HG03039 (cell line): ENCODE data around the gene CLCN3.
"Not testable (repeated sequence)": the region's sequence is repeated elsewhere in the genome, so short reads cannot be mapped to it uniquely, and the experiment has no call there.

ENCODE experiments used
- ATAC-seq: cut with Tn5 transposase; IDR thresholded peaks from one replicate; pipeline ENCODE4 v1.9.1; 2021; ENCODE audit warnings: mild to moderate bottlenecking, moderate library complexity; ENCODE audit not compliant: unreplicated experiment

Gene CLCN3

GRCh38 chr4:169617306-169617705, 3.1 kb upstream of the CLCN3 start:
- no peak for ATAC-seq

DNA sequence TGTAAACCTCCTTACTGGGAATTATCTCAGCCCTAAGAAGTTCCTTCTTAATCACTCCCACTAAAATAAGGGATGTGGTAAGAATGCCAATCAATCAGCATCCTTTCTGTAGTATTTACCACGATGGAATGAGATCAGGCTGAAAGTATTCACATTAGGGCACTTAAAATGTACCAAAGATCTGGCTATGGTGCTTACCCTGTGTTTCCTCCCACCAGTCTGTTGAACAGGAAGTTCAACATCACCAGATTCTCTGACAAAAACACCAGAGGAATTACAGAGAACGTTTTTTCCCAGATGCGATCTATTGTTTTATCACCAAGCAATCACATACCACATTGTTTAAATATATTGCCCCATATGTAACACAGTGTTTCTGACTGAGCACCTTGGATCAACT, 2.1 kb upstream of the CLCN3 start:
- no peak for ATAC-seq

GRCh38 chr4:169618986-169619385, 1.4 kb upstream of the CLCN3 start:
- ATAC-seq: no peak

DNA sequence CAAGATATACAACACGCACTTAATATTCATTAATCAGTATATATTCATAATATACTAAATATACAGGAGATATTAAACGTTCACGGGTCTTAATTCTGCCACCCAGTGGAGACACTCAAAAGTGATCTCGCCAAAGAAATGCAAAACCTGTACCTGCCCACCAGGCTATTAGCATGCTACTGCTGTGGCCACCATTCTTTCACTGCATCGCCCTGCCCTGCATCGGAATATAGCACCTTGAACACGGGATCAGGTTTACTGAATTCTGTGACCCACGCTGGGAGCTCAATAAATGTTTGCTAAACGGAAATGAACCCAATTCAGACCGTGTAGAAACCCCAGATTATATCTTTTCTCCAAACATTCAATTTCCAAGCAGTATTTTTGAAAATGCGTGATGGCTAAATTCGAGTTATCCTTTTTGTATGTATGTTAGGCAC, 840 bp upstream of the CLCN3 start:
- peak; percentile 35 for ATAC-seq

GRCh38 chr4:169620880-169621248, 486 bp downstream of the CLCN3 start:
- no peak for ATAC-seq

- ATAC-seq: no peak
These were observed 1.5 kb downstream of the CLCN3 start for GRCh38 chr4:169621731-169622492.

GRCh38 chr4:169622566-169622965, 2.2 kb downstream of the CLCN3 start:
- no peak for ATAC-seq

DNA sequence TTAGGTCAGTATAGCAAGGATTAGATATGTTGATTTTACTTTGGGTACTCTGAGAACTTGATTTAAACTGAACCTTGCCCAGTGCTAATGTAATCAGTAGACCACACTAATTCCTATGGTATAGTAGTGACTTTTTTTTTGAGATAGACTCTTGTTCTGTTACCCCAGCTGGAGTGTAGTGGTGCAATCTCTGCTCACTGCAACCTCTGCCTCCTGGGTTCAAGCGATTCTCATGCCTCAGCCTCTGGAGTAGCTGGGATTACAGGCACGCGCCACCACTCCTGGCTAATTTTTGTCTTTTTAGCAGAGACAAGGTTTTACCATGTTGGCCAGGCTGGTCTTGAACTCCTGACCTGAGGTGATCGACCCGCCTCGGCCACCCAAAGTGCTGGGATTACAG, 3.6 kb downstream of the CLCN3 start:
- ATAC-seq: not testable (repeated sequence)

GRCh38 chr4:169625886-169626285, 5.5 kb downstream of the CLCN3 start:
- ATAC-seq: no peak

DNA sequence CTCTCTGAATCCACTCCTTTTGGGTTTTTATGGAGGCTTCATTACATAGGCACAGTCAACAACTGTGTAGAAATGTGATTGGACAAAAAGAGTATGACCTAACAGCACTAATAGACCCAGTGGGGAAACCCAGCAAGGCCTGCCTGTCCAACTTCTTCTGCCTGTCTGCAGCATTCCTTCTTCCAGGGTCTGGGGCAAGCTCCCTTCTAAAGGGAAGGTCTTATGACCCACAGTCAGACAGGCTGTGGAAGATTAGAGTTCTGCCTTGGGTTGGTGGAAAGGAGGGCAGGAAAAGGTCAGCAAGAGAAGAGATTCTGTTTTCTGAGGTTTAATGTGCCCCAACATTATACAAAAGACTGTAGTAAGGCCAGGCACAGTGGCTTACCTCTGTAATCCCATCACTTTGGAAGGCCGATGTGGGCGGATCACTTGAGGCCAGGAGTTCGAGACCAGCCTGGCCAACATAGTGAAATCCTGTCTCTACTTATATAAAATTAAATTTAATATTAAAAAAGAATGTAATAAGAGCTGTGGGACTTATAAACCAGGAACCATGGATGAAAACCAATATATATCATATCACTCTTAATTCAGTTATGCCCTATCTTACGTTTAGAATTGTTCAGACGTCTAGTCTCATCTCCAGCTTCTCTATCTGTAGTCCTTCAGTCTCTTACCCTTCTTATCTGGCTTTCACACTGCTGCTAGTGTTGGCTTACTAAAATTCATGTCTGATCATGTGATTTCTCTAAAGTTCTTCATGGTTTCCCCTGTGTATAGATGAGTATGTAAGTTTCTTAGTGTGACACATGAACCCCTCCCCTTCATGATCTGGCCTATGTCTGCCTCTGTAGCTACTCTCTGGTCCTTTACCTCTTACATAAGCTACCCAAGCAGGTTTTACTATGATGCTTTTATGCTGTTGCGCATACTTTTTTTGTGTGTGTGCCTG, 6.2 kb downstream of the CLCN3 start:
- ATAC-seq: no peak

DNA sequence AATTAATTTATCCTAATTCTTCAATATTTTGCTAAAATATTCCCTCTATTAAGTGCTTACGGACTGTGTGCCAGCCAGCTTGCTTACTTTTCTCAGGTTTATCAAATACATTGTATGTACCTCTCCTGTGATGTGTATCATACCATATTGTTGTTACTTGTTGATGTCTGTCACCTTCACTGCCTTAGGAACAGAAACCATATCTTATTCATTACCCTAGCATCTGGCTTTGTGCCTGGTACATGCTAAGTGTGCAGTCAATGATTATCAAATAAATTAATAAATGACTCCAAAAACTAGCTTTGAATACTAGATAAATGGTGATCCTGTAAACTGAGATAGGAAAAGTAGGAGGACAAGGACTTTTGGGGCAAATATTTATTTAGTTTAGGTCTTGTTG, 6.9 kb downstream of the CLCN3 start:
- no peak for ATAC-seq

GRCh38 chr4:169628579-169628978, 8.2 kb downstream of the CLCN3 start:
- no peak for ATAC-seq

DNA sequence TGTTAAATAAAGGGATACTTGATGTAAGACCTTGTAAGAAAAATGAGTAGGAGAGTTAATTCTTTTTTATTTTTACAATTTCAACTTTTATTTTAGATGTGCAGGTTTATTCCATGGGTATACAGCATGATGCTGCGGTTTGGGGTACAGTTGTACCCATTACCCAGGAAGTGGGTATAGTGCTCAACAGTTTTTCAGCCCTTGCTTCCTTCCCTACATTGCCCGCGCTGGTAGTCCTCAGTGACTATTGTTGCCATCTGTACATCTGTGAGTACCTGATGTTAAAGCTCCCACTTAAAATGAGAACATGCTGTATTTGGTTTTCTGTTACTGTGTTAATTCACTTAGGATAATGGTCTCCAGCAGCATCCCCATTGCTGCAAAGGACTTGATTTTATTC, 9.7 kb downstream of the CLCN3 start:
- no peak for ATAC-seq

DNA sequence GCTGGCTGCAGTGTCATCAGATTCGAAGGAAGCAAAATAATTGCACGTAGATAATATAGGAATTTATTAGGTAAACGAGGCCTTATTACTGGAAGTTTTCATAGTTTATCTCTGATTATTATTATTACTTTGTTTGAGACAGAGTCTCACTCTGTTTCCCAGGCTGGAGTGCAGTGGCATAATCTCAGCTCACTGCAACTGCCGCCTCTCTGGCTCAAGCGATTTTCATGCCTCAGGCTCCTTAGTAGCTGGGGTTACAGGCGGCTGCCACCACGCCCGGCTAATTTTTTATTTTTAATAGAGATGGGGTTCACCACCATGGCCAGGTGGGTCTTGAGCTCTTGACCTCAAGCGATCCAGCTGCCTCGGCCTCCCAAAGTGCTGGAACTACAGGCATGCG, 12.5 kb downstream of the CLCN3 start:
- no peak for ATAC-seq

DNA sequence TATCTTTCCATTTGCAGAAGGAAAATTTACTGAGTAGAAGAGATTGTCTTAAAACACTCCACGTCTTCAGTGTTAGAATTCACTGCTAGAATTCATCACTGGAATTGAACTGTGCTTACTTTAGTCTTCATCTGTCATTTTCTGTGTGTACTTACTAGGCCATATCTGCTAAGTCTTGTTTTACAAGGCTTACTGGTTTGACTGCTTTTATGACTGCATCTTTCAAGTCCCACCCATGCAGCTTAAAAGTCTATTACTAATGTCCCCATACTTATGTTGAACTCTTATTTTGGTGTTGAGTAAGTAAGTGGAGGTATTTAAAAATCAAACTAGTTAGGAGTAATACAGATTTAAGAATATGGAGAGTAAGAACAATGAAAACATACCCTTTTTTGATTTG, 14.6 kb downstream of the CLCN3 start:
- ATAC-seq: no peak

DNA sequence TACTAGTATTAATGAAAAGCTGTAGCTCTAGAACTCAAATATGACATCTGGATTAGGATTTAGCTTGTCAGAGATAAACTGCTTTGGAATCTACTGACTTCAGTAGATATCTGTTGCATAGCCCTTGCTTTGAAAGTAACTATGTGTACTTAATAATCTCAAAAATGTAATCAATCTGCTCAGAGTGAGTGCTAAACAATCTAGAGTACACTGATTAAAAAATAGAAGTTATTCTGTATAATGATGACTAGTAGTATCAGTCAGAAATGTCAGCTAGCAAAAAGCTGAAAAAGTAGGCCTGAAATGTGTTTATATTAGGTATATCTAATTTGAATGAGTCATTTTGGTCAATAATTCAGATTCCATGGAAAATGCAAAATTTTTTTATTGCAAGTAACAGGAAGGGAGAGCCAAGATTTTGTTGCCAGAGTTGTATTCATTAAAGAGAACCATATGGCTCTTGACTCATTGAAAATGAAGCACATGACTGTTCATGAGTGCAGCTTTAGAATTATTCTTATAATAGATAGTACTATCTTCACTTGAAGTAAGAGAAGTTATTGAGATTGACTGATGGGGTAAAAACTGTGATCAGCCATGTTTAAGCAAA, 20.0 kb downstream of the CLCN3 start:
- no peak for ATAC-seq

- ATAC-seq: no peak
These were observed 24.4 kb downstream of the CLCN3 start for GRCh38 chr4:169644802-169645201.

DNA sequence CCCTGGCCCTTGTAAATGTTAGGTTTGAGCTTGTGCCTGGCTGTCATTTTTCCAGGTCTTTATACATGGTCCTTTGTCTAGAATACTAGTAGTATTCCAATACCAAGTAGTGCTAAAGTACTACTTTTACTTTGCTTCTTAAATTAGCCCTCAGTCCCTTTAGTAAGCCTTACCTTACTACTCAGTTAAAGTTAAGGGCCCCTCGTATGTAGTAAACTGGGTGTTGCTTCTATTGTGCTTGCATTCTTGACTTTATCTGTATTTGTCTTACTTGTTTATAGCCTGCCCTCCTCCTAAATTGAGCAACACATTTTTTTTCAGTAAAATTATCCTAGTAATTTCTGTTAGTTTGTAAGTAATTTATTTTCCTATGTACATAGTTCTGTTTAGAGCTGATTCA, 25.2 kb downstream of the CLCN3 start:
- no peak for ATAC-seq

DNA sequence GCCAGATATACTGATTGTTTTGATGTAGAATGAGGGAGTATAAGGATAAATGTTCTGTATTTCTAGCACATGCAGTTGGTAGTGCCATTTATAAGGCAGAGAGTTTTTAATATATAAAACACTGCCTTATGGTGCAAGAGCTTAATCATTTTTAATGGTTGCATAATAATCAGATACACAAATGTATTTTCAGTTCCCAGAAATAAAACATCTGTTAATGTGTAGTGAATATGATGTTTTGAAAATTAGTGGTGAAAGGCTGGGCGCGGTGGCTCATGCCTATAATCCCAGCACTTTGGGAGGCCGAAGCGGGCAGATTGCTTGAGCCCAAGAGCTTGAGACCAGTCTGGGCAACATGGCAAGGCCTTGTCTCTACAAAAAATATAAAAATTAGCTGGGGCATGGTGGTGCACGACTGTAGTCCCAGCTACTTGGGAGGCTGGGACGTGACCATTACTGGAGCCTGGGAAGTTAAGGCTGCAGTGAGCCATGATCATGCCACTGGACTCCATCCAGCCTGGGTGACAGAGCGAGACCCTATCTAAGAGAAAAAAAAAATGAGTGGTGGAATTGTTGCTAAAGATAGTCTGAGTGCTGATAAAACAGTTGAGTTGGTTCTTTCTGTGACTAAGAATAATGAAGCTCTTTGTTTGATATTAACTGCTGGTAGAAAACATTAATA, 29.3 kb downstream of the CLCN3 start:
- ATAC-seq: no peak

GRCh38 chr4:169650227-169650936, 30.0 kb downstream of the CLCN3 start:
- no peak for ATAC-seq
